BLaER1 treated with 17β-estradiol and CSF1 and Interleukin-3, amounts not matched to agents 10 nM and 100 nM (cell line): ENCODE results near the gene DCAF11.

ENCODE experiments used
- H3K27ac ChIP-seq, 11 experiments: shearing (Covaris generic); formaldehyde crosslinking; 2 replicates each; pipeline ENCODE4 v1.8.1; 2022
- H3K27me3 ChIP-seq, 11 experiments: shearing (Covaris generic); formaldehyde crosslinking; 2 replicates each; pipeline ENCODE4 v1.8.1; 2022
- H3K36me3 ChIP-seq, 11 experiments: shearing (Covaris generic); formaldehyde crosslinking; 2 replicates each; pipeline ENCODE4 v1.8.1; 2022
- H3K4me1 ChIP-seq, 10 experiments: shearing (Covaris generic); formaldehyde crosslinking; 2 replicates each; pipeline ENCODE4 v1.8.1; 2022
- H3K4me2 ChIP-seq, 11 experiments: shearing (Covaris generic); formaldehyde crosslinking; 2 replicates each; pipeline ENCODE4 v1.8.1; 2022
- H3K4me3 ChIP-seq, 10 experiments: shearing (Covaris generic); formaldehyde crosslinking; 2 replicates each; pipeline ENCODE4 v1.8.1; 2022
- H3K9ac ChIP-seq, 11 experiments: shearing (Covaris generic); formaldehyde crosslinking; 2 replicates each; pipeline ENCODE4 v1.8.1; 2022
- H3K9me3 ChIP-seq, 11 experiments: shearing (Covaris generic); formaldehyde crosslinking; replicated peaks in 1 of 11; 2 replicates each; pipeline ENCODE4 v1.8.1; 2022
- H4K20me1 ChIP-seq, 11 experiments: shearing (Covaris generic); formaldehyde crosslinking; 2 replicates each; pipeline ENCODE4 v1.8.1; 2022
- Cebpa-rat ChIP-seq, 11 experiments: shearing (Covaris generic); IDR thresholded peaks; 2 replicates each; pipeline ENCODE4 v1.8.1; 2022

DCAF11 gene

DNA sequence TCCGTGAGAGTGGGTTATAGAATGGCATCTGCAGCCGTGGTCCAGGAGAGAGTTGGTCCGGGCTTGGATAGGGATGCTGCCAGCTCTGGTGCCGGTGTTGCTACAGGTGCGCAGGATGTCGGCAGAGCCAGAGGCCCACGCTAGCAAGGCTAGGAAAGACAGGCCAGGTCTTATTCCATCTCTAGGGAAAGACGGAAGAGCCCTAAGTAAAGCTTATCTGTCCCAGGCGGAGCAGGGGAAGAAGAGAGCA lies 20.9 kb downstream of the DCAF11 start:
- peak overlapping the region; percentile 81 to 99 (median 92) for H3K4me2 ChIP-seq
- peak overlapping the region in 8 of 11 experiments; percentile 22 to 96 (median 90); a peak in 9 of 22 replicates for H3K27ac ChIP-seq

GRCh38 chr14:24135834-24136683 lies 21.5 kb downstream of the DCAF11 start, which contains the start of gene PSME1:
TSS of gene PSME1 (plus strand) at chr14:24136194. CDS start at chr14:24136263, 69 bp downstream.
- H3K9ac ChIP-seq, result peak within 1 kb of the TSS; percentile 93 to 98 (median 96)

More for the DNA sequence above, 20.9 kb downstream of the DCAF11 start:
- peak overlapping the region; percentile 83 to 100 (median 96) for H3K4me3 ChIP-seq
- peak overlapping the region; percentile 93 to 98 (median 96) for H3K9ac ChIP-seq
- H3K27me3 ChIP-seq, result no peaks in the 10 kb centered on the region
- H4K20me1 ChIP-seq, result peaks cover 0 to 43% (median 34%) of the 10 kb centered on the region in 11 experiments; a peak in 17 of 22 replicates
- peaks cover 25 to 32% (median 27%) of the 10 kb centered on the region in 11 experiments for H3K36me3 ChIP-seq
- no peaks in the 10 kb centered on the region for H3K9me3 ChIP-seq
- TF ChIP-seq Cebpa-rat (IDR thresholded peaks at IDR 0.05), result no peak
- H3K4me1 ChIP-seq, result peaks cover 48 to 58% (median 51%) of the 10 kb centered on the region in 10 experiments

GRCh38 chr14:24136684-24137528 lies 22.3 kb downstream of the DCAF11 start:
- Histone ChIP-seq H4K20me1 (peaks cover 0 to 49% (median 34%) of the 10 kb centered on the region in 11 experiments; a peak in 17 of 22 replicates), H3K4me1 (peaks cover 43 to 54% (median 47%) of the 10 kb centered on the region in 10 experiments), H3K36me3 (peaks cover 25 to 32% (median 27%) of the 10 kb centered on the region in 11 experiments), H3K27me3 (no peaks in the 10 kb centered on the region), H3K9me3 (no peaks in the 10 kb centered on the region), H3K27ac (peak overlapping the region; percentile 82 to 96 (median 92); a peak in 21 of 22 replicates), H3K9ac (peak overlapping the region; percentile 93 to 98 (median 96)), H3K4me2 (peak overlapping the region; percentile 85 to 99 (median 97)), H3K4me3 (peak overlapping the region; percentile 83 to 100 (median 96))
- no peak for TF ChIP-seq Cebpa-rat (IDR thresholded peaks at IDR 0.05)

More at GRCh38 chr14:24135834-24136683, 21.5 kb downstream of the DCAF11 start, which contains the start of gene PSME1:
- no peaks in the 10 kb centered on the region for H3K27me3 ChIP-seq
- peak within 1 kb of the TSS; percentile 82 to 96 (median 92) for H3K27ac ChIP-seq
- peak within 1 kb of the TSS; percentile 83 to 100 (median 96) for H3K4me3 ChIP-seq
- peaks cover 25 to 32% (median 27%) of the 10 kb centered on the region in 11 experiments for H3K36me3 ChIP-seq
- peaks cover 43 to 52% (median 46%) of the 10 kb centered on the region in 10 experiments for H3K4me1 ChIP-seq
- H4K20me1 ChIP-seq, result peaks cover 0 to 49% (median 34%) of the 10 kb centered on the region in 11 experiments; a peak in 17 of 22 replicates
- no peak for TF ChIP-seq Cebpa-rat (IDR thresholded peaks at IDR 0.05)
- H3K4me2 ChIP-seq, result peak within 1 kb of the TSS; percentile 85 to 99 (median 97)
- H3K9me3 ChIP-seq, result no peaks in the 10 kb centered on the region

DNA sequence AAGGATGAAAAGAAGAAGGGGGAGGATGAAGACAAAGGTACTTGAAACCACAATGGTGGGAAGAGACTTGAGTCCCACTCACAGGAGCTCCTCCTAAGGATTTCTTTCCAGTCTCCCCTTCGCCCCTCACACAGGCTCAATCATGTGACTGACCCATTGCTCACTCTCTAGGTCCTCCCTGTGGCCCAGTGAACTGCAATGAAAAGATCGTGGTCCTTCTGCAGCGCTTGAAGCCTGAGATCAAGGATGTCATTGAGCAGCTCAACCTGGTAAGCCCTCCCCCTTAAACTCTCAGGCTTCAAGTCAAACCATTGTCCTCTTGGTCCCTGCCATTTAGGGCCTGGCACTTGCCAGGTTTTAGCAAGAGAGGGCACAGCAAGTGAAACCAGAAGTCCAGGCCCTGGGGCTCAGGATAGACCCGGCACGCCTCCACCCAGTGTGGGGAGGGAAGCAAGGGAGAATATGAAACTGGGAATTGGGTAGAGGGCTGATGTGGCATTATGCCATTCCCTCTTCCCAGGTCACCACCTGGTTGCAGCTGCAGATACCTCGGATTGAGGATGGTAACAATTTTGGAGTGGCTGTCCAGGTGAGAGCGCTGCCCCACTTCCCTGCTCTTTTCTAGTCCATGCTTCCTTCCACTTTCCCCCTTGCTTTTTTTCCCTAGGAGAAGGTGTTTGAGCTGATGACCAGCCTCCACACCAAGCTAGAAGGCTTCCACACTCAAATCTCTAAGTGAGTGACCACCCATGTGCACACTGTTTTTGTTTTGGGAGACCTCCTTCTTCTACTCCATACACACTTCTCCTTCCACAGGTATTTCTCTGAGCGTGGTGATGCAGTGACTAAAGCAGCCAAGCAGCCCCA lies 23.2 kb downstream of the DCAF11 start:
- Histone ChIP-seq H3K27ac (peak overlapping the region in 1 of 11 experiments; percentile 96; a peak in 1 of 22 replicates), H3K4me3 (peak overlapping the region; percentile 83 to 100 (median 96); a peak in 17 of 20 replicates), H4K20me1 (peaks cover 0 to 50% (median 34%) of the 10 kb centered on the region in 11 experiments; a peak in 17 of 22 replicates), H3K36me3 (peaks cover 25 to 38% (median 31%) of the 10 kb centered on the region in 11 experiments), H3K4me1 (peaks cover 52 to 58% (median 55%) of the 10 kb centered on the region in 10 experiments), H3K4me2 (peak overlapping the region; percentile 85 to 99 (median 97)), H3K9ac (peak overlapping the region; percentile 12 to 98 (median 96); a peak in 14 of 22 replicates), H3K27me3 (no peaks in the 10 kb centered on the region), H3K9me3 (no peaks in the 10 kb centered on the region)
- no peak for TF ChIP-seq Cebpa-rat (IDR thresholded peaks at IDR 0.05)

DNA sequence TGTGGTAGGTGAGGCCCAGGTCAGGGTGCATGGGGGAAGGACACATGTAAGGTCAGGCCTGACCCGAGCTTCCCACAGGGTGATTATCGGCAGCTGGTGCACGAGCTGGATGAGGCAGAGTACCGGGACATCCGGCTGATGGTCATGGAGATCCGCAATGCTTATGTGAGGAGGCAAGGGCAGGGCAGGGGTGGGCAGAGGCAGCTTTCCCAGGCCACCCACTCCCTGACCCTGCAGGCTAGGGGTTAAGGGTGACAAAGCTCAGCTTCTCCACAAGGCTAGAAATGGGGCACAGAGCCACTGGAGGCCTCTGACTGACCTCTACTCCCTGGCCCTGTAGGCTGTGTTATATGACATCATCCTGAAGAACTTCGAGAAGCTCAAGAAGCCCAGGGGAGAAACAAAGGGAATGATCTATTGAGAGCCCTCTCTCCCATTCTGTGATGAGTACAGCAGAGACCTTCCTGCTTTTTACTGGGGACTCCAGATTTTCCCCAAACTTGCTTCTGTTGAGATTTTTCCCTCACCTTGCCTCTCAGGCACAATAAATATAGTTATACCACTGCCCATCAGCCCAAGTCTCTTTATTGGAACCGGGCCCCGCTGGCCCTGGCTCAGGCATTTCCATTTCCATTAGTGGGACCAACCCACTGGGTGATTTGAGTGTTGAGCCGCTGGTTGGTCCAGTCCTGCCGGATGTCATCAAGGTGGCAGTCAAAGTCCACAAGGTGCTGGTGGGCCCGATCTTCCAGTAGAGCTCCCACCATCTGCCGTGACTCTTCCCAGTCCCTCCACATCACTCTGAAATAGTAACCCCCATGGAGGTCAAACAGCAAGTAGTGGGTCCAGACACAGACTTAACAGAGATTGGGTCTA lies 24.1 kb downstream of the DCAF11 start:
- H4K20me1 ChIP-seq, result peaks cover 0 to 59% (median 41%) of the 10 kb centered on the region in 11 experiments; a peak in 17 of 22 replicates
- H3K36me3 ChIP-seq, result peaks cover 32 to 47% (median 38%) of the 10 kb centered on the region in 11 experiments
- peak overlapping the region in 5 of 10 experiments; percentile 81 to 93 (median 87); a peak in 2 of 20 replicates for H3K4me3 ChIP-seq
- TF ChIP-seq Cebpa-rat (IDR thresholded peaks at IDR 0.05), result no peak
- H3K4me1 ChIP-seq, result peaks cover 60 to 67% (median 64%) of the 10 kb centered on the region in 10 experiments
- peak overlapping the region in 3 of 11 experiments; percentile 12 to 82 (median 44); a peak in 2 of 22 replicates for H3K9ac ChIP-seq
- no peaks in the 10 kb centered on the region for H3K27me3 ChIP-seq
- H3K9me3 ChIP-seq, result no peaks in the 10 kb centered on the region
- H3K4me2 ChIP-seq, result peak overlapping the region; percentile 84 to 99 (median 96)
- no peak overlapping the region for H3K27ac ChIP-seq

- no peak for TF ChIP-seq Cebpa-rat (IDR thresholded peaks at IDR 0.05)
- Histone ChIP-seq H3K9me3 (no peaks in the 10 kb centered on the region), H4K20me1 (peaks cover 0 to 66% (median 45%) of the 10 kb centered on the region in 11 experiments; a peak in 17 of 22 replicates), H3K4me2 (peak overlapping the region; percentile 84 to 99 (median 96)), H3K27ac (no peak overlapping the region), H3K4me3 (peak overlapping the region in 9 of 10 experiments; percentile 64 to 89 (median 82); a peak in 17 of 20 replicates), H3K9ac (peak overlapping the region in 9 of 11 experiments; percentile 21 to 87 (median 36); a peak in 9 of 22 replicates), H3K4me1 (peaks cover 67 to 75% (median 72%) of the 10 kb centered on the region in 10 experiments), H3K27me3 (no peaks in the 10 kb centered on the region), H3K36me3 (peaks cover 39 to 55% (median 46%) of the 10 kb centered on the region in 11 experiments)
These were observed 24.8 kb downstream of the DCAF11 start for GRCh38 chr14:24139272-24139934.
